HepG2 (cell line): Measurements from ENCODE around the gene ANXA5. TPM values are rescaled to one million over a fixed set of nuclear protein-coding genes. Genes with fewer than 3 reads are reported as not detected.
A peak's percentile ranks its signal among the peaks of the same experiment; 100 is the strongest.

ENCODE experiments used
- EP300 ChIP-seq, 3 experiments: sonication (generic) in 1 of 3; formaldehyde crosslinking in 1 of 3; IDR thresholded peaks; 2 replicates each; pipeline versions ENCODE4 v1.5.1 to v1.6.1; 2011 to 2020; ENCODE audit warnings: low read depth in 2 of 3, low read length in 2 of 3, borderline replicate concordance in 1 of 3, improper control_type of control experiment in 1 of 3, mild to moderate bottlenecking in 1 of 3, missing genetic modification reagents in 1 of 3, moderate library complexity in 1 of 3
- FOSL2 ChIP-seq: sonication (generic); formaldehyde crosslinking; IDR thresholded peaks from 2 replicates; pipeline ENCODE4 v1.4.0; 2020; ENCODE audit warnings: missing genetic modification reagents
- GABPB1 ChIP-seq: IDR thresholded peaks from 2 replicates; pipeline ENCODE4 v1.6.1; 2016; ENCODE audit warnings: mild to moderate bottlenecking, missing genetic modification reagents, moderate library complexity, missing compliant biosample characterization
- GATAD2A ChIP-seq: IDR thresholded peaks from 2 replicates; pipeline ENCODE4 v1.6.1; 2016
- MIER2 ChIP-seq: IDR thresholded peaks from 2 replicates; pipeline ENCODE4 v1.6.1; 2016; ENCODE audit warnings: missing biosample characterization, missing genetic modification reagents
- PHF21A ChIP-seq: sonication (generic); formaldehyde crosslinking; IDR thresholded peaks from 2 replicates; pipeline ENCODE4 v1.5.0; 2020; ENCODE audit warnings: mild to moderate bottlenecking, missing genetic modification reagents
- RORA ChIP-seq: sonication (generic); formaldehyde crosslinking; IDR thresholded peaks from 2 replicates; pipeline ENCODE4 v1.5.0; 2020; ENCODE audit warnings: mild to moderate bottlenecking, missing genetic modification reagents, moderate library complexity
- polyA plus RNA-seq, 8 experiments: library from polyadenylated mRNA; depleted of rRNA in 3 of 8; stranded (reverse) in 7 of 8; unstranded in 1 of 8; fragments of >200 nt; fragmentation: Illumina TruSeq in 4 of 8; extraction: Trizol in 4 of 8; gene quantifications; 2 replicates each; pipeline versions ENCODE4 v1.2.1 to v1.2.3, GENCODE V29; 2011 to 2016; ENCODE audit warnings: low read depth in 4 of 8, missing spikeins in 1 of 8, mixed read lengths in 1 of 8; ENCODE audit not compliant: insufficient read depth in 1 of 8
- total RNA-seq, 5 experiments: library from RNA; depleted of rRNA; stranded (reverse); fragments of >200 nt; fragmentation: Illumina TruSeq; extraction: Trizol; gene quantifications; 2 replicates each; pipeline ENCODE4 v1.2.3, GENCODE V29; 2016; ENCODE audit warnings: low read depth in 1 of 5
- TF ChIP-seq, protein P1 (sequence below): IDR thresholded peaks from 2 replicates; pipeline ENCODE4 v1.4.0; 2020; ENCODE audit warnings: mild to moderate bottlenecking, missing genetic modification reagents
- TF ChIP-seq, protein P2 (sequence below), 2 experiments: IDR thresholded peaks; 2 replicates each; pipeline ENCODE4 v1.6.1; 2011 to 2012; ENCODE audit warnings: low read length in 2 of 2, borderline replicate concordance in 1 of 2, low read depth in 1 of 2, mild to moderate bottlenecking in 1 of 2, moderate library complexity in 1 of 2
- TF ChIP-seq, protein P3 (sequence below): sonication (generic); formaldehyde crosslinking; IDR thresholded peaks from 2 replicates; pipeline ENCODE4 v1.8.0; 2022; ENCODE audit warnings: mild to moderate bottlenecking, missing genetic modification reagents; ENCODE audit not compliant: insufficient replicate concordance
- TF ChIP-seq, protein P4 (sequence below): sonication (generic); formaldehyde crosslinking; IDR thresholded peaks from 2 replicates; pipeline ENCODE4 v1.8.0; 2022; ENCODE audit warnings: missing genetic modification reagents, mild to moderate bottlenecking, inconsistent platforms, borderline replicate concordance
- TF ChIP-seq, protein P5 (sequence below): sonication (generic); formaldehyde crosslinking; conservative IDR thresholded peaks from 2 replicates; pipeline ENCODE4 v1.4.0; 2020; ENCODE audit warnings: missing genetic modification reagents

The ANXA5 gene
- total and polyA plus RNA-seq, 2 of the 13 experiments (the other 11 are each of a cell fraction or from before 2014, with no cell fraction given), result 209 to 342 TPM

DNA sequence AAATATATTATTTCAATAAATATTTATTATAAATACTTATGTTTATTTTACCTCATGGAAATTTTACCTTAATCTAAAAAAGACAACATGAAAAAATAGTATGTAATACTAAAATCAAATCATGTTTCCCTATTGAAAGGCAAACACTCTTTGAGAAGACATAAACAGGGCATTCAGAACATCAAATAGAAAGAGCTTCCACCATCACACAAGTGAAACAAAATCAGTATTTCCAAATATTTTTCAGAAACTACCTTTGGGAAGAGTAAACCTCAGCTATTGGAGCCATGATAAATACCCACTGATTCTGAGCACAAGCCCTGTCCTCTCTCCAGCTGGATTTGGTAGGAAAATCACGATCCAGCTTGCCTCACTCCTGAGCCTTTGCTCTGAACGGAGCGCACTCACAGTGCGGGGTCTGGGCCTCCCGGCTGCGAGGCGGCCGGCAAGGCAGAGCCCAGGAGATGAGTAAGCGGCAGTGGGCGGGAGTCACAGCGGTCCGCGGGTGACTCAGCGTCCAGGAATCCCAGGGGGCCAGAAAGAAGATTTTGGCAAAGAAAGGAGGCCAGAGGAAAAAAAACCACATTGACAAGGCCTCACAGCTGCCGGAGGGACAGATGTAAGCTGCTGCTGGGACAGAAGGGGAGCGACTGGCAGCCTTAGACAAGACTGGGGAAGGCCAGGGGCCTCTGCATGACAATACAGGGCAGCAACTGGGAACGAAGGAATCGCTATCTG, 14.7 kb upstream of the ANXA5 start (continued):
- TF ChIP-seq, protein P1, sequence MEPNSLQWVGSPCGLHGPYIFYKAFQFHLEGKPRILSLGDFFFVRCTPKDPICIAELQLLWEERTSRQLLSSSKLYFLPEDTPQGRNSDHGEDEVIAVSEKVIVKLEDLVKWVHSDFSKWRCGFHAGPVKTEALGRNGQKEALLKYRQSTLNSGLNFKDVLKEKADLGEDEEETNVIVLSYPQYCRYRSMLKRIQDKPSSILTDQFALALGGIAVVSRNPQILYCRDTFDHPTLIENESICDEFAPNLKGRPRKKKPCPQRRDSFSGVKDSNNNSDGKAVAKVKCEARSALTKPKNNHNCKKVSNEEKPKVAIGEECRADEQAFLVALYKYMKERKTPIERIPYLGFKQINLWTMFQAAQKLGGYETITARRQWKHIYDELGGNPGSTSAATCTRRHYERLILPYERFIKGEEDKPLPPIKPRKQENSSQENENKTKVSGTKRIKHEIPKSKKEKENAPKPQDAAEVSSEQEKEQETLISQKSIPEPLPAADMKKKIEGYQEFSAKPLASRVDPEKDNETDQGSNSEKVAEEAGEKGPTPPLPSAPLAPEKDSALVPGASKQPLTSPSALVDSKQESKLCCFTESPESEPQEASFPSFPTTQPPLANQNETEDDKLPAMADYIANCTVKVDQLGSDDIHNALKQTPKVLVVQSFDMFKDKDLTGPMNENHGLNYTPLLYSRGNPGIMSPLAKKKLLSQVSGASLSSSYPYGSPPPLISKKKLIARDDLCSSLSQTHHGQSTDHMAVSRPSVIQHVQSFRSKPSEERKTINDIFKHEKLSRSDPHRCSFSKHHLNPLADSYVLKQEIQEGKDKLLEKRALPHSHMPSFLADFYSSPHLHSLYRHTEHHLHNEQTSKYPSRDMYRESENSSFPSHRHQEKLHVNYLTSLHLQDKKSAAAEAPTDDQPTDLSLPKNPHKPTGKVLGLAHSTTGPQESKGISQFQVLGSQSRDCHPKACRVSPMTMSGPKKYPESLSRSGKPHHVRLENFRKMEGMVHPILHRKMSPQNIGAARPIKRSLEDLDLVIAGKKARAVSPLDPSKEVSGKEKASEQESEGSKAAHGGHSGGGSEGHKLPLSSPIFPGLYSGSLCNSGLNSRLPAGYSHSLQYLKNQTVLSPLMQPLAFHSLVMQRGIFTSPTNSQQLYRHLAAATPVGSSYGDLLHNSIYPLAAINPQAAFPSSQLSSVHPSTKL (CRISPR knock-in tag), result peak; percentile 56; the same call in 1 of the 2 replicates
- TF ChIP-seq FOSL2 (CRISPR knock-in tag) (peak; percentile 99), GATAD2A (CRISPR knock-in tag) (0 out of 2 replicates have a peak, but pooled peaks have one; percentile 39), RORA (CRISPR knock-in tag) (no peak), EP300 (IDR thresholded peaks at IDR 0.05; ENCODE audit: low read depth in 2 of 2, low read length in 2 of 2) (0 out of 4 replicates have a peak, but pooled peaks of 1 of the 2 experiments have one; percentile 24), EP300 (CRISPR knock-in tag; IDR thresholded peaks at IDR 0.05; ENCODE audit: borderline replicate concordance) (peak; percentile 52; the same call in 1 of the 2 replicates), GABPB1 (CRISPR knock-in tag) (peak; percentile 20; the same call in 1 of the 2 replicates), PHF21A (peak; percentile 68; the same call in 1 of the 2 replicates), MIER2 (CRISPR knock-in tag) (0 out of 2 replicates have a peak, but pooled peaks have one; percentile 40)
- TF ChIP-seq, protein P2, sequence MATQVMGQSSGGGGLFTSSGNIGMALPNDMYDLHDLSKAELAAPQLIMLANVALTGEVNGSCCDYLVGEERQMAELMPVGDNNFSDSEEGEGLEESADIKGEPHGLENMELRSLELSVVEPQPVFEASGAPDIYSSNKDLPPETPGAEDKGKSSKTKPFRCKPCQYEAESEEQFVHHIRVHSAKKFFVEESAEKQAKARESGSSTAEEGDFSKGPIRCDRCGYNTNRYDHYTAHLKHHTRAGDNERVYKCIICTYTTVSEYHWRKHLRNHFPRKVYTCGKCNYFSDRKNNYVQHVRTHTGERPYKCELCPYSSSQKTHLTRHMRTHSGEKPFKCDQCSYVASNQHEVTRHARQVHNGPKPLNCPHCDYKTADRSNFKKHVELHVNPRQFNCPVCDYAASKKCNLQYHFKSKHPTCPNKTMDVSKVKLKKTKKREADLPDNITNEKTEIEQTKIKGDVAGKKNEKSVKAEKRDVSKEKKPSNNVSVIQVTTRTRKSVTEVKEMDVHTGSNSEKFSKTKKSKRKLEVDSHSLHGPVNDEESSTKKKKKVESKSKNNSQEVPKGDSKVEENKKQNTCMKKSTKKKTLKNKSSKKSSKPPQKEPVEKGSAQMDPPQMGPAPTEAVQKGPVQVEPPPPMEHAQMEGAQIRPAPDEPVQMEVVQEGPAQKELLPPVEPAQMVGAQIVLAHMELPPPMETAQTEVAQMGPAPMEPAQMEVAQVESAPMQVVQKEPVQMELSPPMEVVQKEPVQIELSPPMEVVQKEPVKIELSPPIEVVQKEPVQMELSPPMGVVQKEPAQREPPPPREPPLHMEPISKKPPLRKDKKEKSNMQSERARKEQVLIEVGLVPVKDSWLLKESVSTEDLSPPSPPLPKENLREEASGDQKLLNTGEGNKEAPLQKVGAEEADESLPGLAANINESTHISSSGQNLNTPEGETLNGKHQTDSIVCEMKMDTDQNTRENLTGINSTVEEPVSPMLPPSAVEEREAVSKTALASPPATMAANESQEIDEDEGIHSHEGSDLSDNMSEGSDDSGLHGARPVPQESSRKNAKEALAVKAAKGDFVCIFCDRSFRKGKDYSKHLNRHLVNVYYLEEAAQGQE (IDR thresholded peaks at IDR 0.05; ENCODE audit: borderline replicate concordance in 1 of 2, low read depth in 1 of 2, low read length in 2 of 2), result no peak
- TF ChIP-seq, protein P3, sequence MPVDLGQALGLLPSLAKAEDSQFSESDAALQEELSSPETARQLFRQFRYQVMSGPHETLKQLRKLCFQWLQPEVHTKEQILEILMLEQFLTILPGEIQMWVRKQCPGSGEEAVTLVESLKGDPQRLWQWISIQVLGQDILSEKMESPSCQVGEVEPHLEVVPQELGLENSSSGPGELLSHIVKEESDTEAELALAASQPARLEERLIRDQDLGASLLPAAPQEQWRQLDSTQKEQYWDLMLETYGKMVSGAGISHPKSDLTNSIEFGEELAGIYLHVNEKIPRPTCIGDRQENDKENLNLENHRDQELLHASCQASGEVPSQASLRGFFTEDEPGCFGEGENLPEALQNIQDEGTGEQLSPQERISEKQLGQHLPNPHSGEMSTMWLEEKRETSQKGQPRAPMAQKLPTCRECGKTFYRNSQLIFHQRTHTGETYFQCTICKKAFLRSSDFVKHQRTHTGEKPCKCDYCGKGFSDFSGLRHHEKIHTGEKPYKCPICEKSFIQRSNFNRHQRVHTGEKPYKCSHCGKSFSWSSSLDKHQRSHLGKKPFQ (CRISPR knock-in tag), result no peak
- TF ChIP-seq, protein P4, sequence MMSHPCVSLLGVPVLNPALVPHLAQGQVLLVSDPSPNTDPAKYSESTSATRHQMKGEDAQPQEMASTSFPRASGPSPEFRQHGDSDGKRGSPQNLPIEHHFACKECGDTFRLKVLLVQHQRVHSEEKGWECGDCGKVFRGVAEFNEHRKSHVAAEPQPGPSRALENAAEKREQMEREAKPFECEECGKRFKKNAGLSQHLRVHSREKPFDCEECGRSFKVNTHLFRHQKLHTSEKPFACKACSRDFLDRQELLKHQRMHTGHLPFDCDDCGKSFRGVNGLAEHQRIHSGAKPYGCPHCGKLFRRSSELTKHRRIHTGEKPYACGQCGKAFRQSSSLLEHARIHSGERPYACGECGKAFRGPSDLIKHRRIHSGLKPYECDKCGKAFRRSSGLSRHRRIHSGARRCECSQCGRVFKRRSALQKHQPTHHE, result no peak
- TF ChIP-seq, protein P5, sequence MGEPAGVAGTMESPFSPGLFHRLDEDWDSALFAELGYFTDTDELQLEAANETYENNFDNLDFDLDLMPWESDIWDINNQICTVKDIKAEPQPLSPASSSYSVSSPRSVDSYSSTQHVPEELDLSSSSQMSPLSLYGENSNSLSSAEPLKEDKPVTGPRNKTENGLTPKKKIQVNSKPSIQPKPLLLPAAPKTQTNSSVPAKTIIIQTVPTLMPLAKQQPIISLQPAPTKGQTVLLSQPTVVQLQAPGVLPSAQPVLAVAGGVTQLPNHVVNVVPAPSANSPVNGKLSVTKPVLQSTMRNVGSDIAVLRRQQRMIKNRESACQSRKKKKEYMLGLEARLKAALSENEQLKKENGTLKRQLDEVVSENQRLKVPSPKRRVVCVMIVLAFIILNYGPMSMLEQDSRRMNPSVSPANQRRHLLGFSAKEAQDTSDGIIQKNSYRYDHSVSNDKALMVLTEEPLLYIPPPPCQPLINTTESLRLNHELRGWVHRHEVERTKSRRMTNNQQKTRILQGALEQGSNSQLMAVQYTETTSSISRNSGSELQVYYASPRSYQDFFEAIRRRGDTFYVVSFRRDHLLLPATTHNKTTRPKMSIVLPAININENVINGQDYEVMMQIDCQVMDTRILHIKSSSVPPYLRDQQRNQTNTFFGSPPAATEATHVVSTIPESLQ (CRISPR knock-in tag), result no peak
